SK-N-SH (cell line): ENCODE results near the gene SOX21. TPM values are rescaled to one million over a fixed set of nuclear protein-coding genes. Genes with fewer than 3 reads are reported as not detected.

Experiments
- CTCF ChIA-PET: fragments of 300-600, 350-600 bp; formaldehyde crosslinking; extraction: SDS; loops from one replicate; lab custom pipeline; 2021; lab: Yijun Ruan, JAX
- POLR2A ChIA-PET: fragments of 350-600 bp; sonication (Branson Sonifier 250); formaldehyde crosslinking; extraction: SDS; loops from one replicate; lab custom pipeline; 2020; ENCODE audit warnings: antibody characterized with exemption, inconsistent platforms; lab: Yijun Ruan, JAX
- DNase-seq: peaks from one replicate; pipeline ENCODE4 v3.0.0; 2012
- H2AFZ ChIP-seq: fragments of 200-600 bp; sonication (generic); 2 replicates; pipeline ENCODE4 v1.8.1; 2016; ENCODE audit warnings: antibody characterized with exemption, mild to moderate bottlenecking, low read depth
- H3F3A ChIP-seq: fragments of 200-600 bp; sonication (generic); replicated peaks from 2 replicates; pipeline ENCODE3; 2016; ENCODE audit warnings: antibody characterized with exemption, mild to moderate bottlenecking; ENCODE audit not compliant: insufficient read depth
- H3K27ac ChIP-seq, 2 experiments: fragments of 200-500 bp in 1 of 2; fragments of 200-600 bp in 1 of 2; sonication (Bioruptor generic) in 1 of 2; sonication (generic), shearing (Covaris generic) in 1 of 2; 2 replicates each; pipeline versions ENCODE4 v1.5.1 to v1.6.1; 2014 to 2016; ENCODE audit warnings: low read depth in 2 of 2, inconsistent platforms in 1 of 2, low read length in 1 of 2, mild to moderate bottlenecking in 1 of 2, mixed read lengths in 1 of 2
- H3K27me3 ChIP-seq: fragments of 200-600 bp; sonication (generic), shearing (Covaris generic); 2 replicates; pipeline ENCODE4 v1.6.1; 2016; ENCODE audit warnings: mixed run types; ENCODE audit not compliant: insufficient read depth
- H3K36me3 ChIP-seq, 2 experiments: fragments of 200-500 bp in 1 of 2; fragments of 200-600 bp in 1 of 2; sonication (Bioruptor generic) in 1 of 2; sonication (generic) in 1 of 2; replicated peaks in 1 of 2; 2 replicates each; pipeline versions ENCODE3 to v1.5.1; 2014 to 2016; ENCODE audit warnings: low read length in 1 of 2, mild to moderate bottlenecking in 1 of 2; ENCODE audit not compliant: insufficient read depth in 2 of 2, control insufficient read depth in 1 of 2
- H3K4me1 ChIP-seq, 2 experiments: fragments of 200-500 bp in 1 of 2; fragments of 200-600 bp in 1 of 2; sonication (Bioruptor generic) in 1 of 2; sonication (generic), shearing (Covaris generic) in 1 of 2; 2 replicates each; pipeline versions ENCODE4 v1.5.1 to v1.6.1; 2014 to 2016; ENCODE audit warnings: low read depth in 1 of 2, low read length in 1 of 2, mixed run types in 1 of 2; ENCODE audit not compliant: insufficient read depth in 2 of 2, control insufficient read depth in 1 of 2
- H3K4me2 ChIP-seq: fragments of 200-600 bp; sonication (generic), shearing (Covaris generic); 2 replicates; pipeline ENCODE4 v1.6.1; 2017; ENCODE audit warnings: mixed run types
- H3K4me3 ChIP-seq, 2 experiments: fragments of 200-500 bp in 1 of 2; fragments of 200-600 bp in 1 of 2; sonication (Bioruptor generic) in 1 of 2; sonication (generic), shearing (Covaris generic) in 1 of 2; 2 replicates each; pipeline versions ENCODE4 v1.5.1 to v1.8.1; 2014 to 2016; ENCODE audit warnings: low read depth in 2 of 2, inconsistent platforms in 1 of 2, low read length in 1 of 2, mild to moderate bottlenecking in 1 of 2, mixed read lengths in 1 of 2, moderate library complexity in 1 of 2
- H3K79me2 ChIP-seq: fragments of 200-600 bp; sonication (generic); 2 replicates; pipeline ENCODE4 v1.8.1; 2017; ENCODE audit warnings: mild to moderate bottlenecking; ENCODE audit not compliant: insufficient read depth
- H3K9ac ChIP-seq: fragments of 200-600 bp; sonication (generic); 2 replicates; pipeline ENCODE4 v1.6.1; 2017; ENCODE audit warnings: mixed run types
- H3K9me2 ChIP-seq: fragments of 200-600 bp; sonication (generic); 2 replicates; pipeline ENCODE4 v1.6.1; 2017; ENCODE audit warnings: mixed run types
- H3K9me3 ChIP-seq: fragments of 200-600 bp; sonication (generic); 2 replicates; pipeline ENCODE4 v1.6.1; 2017; ENCODE audit warnings: mixed run types, mild to moderate bottlenecking, moderate library complexity
- H4K20me1 ChIP-seq: fragments of 200-600 bp; sonication (generic); 2 replicates; pipeline ENCODE4 v1.6.1; 2017; ENCODE audit warnings: mild to moderate bottlenecking, mixed run types; ENCODE audit not compliant: insufficient read depth
- CTCF ChIP-seq: fragments of 200-600 bp; sonication (generic); IDR thresholded peaks from 2 replicates; pipeline ENCODE4 v1.6.1; 2017; ENCODE audit warnings: antibody characterized with exemption, mild to moderate bottlenecking, moderate library complexity
- EP300 ChIP-seq, 2 experiments: IDR thresholded peaks; 2 replicates each; pipeline versions ENCODE4 v1.4.0 to v1.6.1; 2012; ENCODE audit warnings: borderline replicate concordance in 1 of 2, low read depth in 1 of 2, low read length in 1 of 2
- FOXM1 ChIP-seq: IDR thresholded peaks from 2 replicates; pipeline ENCODE4 v1.4.0; 2012; ENCODE audit warnings: low read depth, mild to moderate bottlenecking
- GATA2 ChIP-seq: sonication (generic); formaldehyde crosslinking; IDR thresholded peaks from 2 replicates; pipeline ENCODE4 v1.5.0; 2020; ENCODE audit warnings: mild to moderate bottlenecking, missing genetic modification reagents
- NRF1 ChIP-seq: IDR thresholded peaks from 2 replicates; pipeline ENCODE4 v1.6.1; 2012; ENCODE audit warnings: low read depth, mild to moderate bottlenecking, low read length
- POLR2AphosphoS5 ChIP-seq: IDR thresholded peaks from 2 replicates; pipeline ENCODE4 v1.6.1; 2012; ENCODE audit warnings: low read depth, low read length
- REST ChIP-seq: IDR thresholded peaks from 2 replicates; pipeline ENCODE4 v1.6.1; 2012; ENCODE audit warnings: mild to moderate bottlenecking, low read depth, low read length, moderate library complexity
- SMC3 ChIP-seq: IDR thresholded peaks from 2 replicates; pipeline ENCODE4 v1.6.1; 2012; ENCODE audit warnings: low read depth, low read length, improper control_type of control experiment
- TAF1 ChIP-seq: IDR thresholded peaks from 2 replicates; pipeline ENCODE4 v1.6.1; 2012; ENCODE audit warnings: low read depth, mild to moderate bottlenecking, low read length, moderate library complexity, borderline replicate concordance
- TEAD4 ChIP-seq: IDR thresholded peaks from 2 replicates; pipeline ENCODE4 v1.4.0; 2012; ENCODE audit warnings: mild to moderate bottlenecking, borderline replicate concordance; ENCODE audit not compliant: insufficient read depth
- YY1 ChIP-seq: IDR thresholded peaks from 2 replicates; pipeline ENCODE4 v1.4.0; 2012; ENCODE audit warnings: low read depth, mild to moderate bottlenecking
- WGBS: methylation state at CpG from one replicate; pipeline ENCODE4 v1.1.6; 2017; ENCODE audit warnings: low lambda C conversion rate; 5-methylcytosine and 5-hydroxymethylcytosine counted together
- polyA plus RNA-seq, 3 experiments: library from polyadenylated mRNA; depleted of rRNA; stranded (reverse); fragments of >200 nt; gene quantifications; 2 replicates each; pipeline ENCODE4 v1.2.3, GENCODE V29; 2012

The SOX21 gene
- polyA plus RNA-seq, 1 of the 3 experiments (the other 2 are of a cell fraction), result not detected

GRCh38 chr13:94701313-94702180 lies 10.8 kb downstream of the SOX21 start:
- H3K4me2 ChIP-seq, result no peak overlapping the region
- no peaks in the 10 kb centered on the region for H3F3A ChIP-seq
- DNase-seq, result no peak
- POLR2A ChIA-PET, result no interaction called here
- H3K27ac ChIP-seq, result no peak overlapping the region
- H3K9ac ChIP-seq, result no peak overlapping the region
- no peaks in the 10 kb centered on the region for H3K36me3 ChIP-seq
- H4K20me1 ChIP-seq, result no peaks in the 10 kb centered on the region
- H3K4me1 ChIP-seq, result no peaks in the 10 kb centered on the region
- peaks cover 59% of the 10 kb centered on the region for H3K27me3 ChIP-seq
- TF ChIP-seq REST (no peak), YY1 (no peak), NRF1 (no peak), TAF1 (no peak), TEAD4 (no peak), EP300 (IDR thresholded peaks at IDR 0.05; ENCODE audit: borderline replicate concordance in 1 of 2, low read depth in 1 of 2, low read length in 1 of 2) (no peak), FOXM1 (no peak), GATA2 (CRISPR knock-in tag) (no peak), SMC3 (no peak), POLR2AphosphoS5 (no peak), CTCF (no peak)
- TF ChIP-seq, all 33 proteins: peak for 0
- Histone ChIP-seq H3K9me3 (no peaks in the 10 kb centered on the region), H3K79me2 (no peaks in the 10 kb centered on the region), H3K4me3 (no peak overlapping the region), H2AFZ (no peak overlapping the region), H3K9me2 (no peaks in the 10 kb centered on the region)
- WGBS, result 87% methylated on average over 32 of the region's 42 CpGs
- CTCF ChIA-PET, result interaction anchor here (1.3 to 2.4 kb wide), 2 partner anchors 9 to 26 kb away, joined by 4 to 8 read pairs; no protein-coding TSS in a partner anchor
